Dermis lymphatic vessel endothelial cell (primary cell): Measurements from ENCODE around the gene FFAR1. TPM values are rescaled to one million over a fixed set of nuclear protein-coding genes. Genes with fewer than 3 reads are reported as not detected.

ENCODE experiments used
- total RNA-seq: library from RNA; depleted of rRNA; stranded (reverse); fragments of >200 nt; gene quantifications from 2 replicates; pipeline ENCODE4 v1.2.1, GENCODE V29; 2014

The FFAR1 gene
- total RNA-seq: not detected in 2 replicates

GRCh38 chr19:35347171-35347929 is at the start of gene FFAR1:
Gene FFAR1, plus strand, starts transcription at chr19:35347902. Its CDS starts 3,650 bp downstream, at chr19:35351552.

GRCh38 chr19:35328851-35329285 is 18.8 kb upstream of the FFAR1 start, which contains the start of gene CD22:
Gene CD22, plus strand, starts transcription at chr19:35329187. Its CDS starts 2,854 bp downstream, at chr19:35332041.

DNA sequence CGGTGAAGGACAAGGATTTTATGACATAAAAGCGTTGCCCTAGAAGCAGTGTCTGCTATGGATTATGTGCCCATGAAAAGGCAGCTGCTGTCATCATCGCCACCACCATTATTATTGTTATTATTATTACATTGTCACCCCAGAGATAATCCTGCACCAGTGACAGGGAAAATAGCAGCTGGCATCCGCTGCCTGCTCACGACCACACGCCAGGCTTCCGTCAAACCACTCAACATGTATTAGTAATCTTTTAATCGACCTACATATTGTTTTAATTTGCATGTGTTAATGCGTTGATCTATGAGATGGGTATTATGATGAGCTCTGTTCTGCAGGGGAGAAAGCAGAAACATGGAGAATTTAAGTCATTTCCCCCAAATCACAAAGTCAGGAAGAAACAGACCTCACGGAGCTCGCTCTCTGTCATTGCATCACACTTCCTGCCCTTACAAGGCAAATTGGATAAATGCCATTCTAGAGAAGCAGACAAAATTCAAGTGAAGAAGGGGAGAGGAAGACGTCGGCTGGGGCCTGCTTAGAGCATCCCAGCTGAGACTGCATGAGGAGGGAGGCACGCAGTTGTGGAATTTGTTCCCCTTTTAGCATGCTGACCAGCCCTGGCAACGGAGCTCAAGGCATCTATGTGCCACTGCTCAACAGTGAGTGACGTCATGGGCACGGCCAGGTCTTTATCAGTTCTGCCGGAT is 10.3 kb downstream of the FFAR1 start, which contains the start of gene FFAR3:
Gene FFAR3 (plus strand): TSS at position 594 of the 707 bp plus-strand sequence. CDS start 431 bp downstream, outside the sequence.

DNA sequence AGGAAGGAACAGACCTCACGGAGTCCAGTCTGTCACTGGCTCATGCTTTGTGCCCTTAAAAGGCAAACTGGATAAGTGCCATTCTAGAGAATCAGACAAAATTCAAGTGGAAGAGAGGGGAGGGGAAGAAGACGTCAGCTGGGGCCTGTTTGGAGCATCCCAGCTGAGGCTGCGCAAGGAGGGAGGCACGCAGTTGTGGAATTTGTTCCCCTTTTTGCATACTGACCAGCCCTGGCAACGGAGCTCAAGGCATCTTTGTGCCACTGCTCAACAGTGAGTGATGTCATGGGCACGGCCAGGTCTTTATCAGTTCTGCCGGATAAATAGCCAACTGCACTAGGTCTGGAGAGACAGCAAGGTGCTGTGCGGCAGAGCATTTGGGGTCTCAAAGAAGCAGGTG is 23.0 kb downstream of the FFAR1 start, which contains the start of gene GPR42:
Gene GPR42 (plus strand): TSS at position 347 of the 400 bp plus-strand sequence. CDS start 292 bp downstream, outside the sequence.

Other genes starting within 250 kb of the FFAR1 start
- gene FXYD3, start 232.1 kb upstream of the FFAR1 start, total RNA-seq: not detected in 2 replicates
- gene LGI4, start 212.8 kb upstream of the FFAR1 start, total RNA-seq: not detected in 2 replicates
- not detected in 2 replicates for gene FXYD1, start 209.1 kb upstream of the FFAR1 start, total RNA-seq
- gene FXYD7, start 204.6 kb upstream of the FFAR1 start, total RNA-seq: not detected in 2 replicates
- 22.2 and 27.3 TPM in 2 replicates for gene FXYD5, start 193.2 kb upstream of the FFAR1 start, total RNA-seq
- not detected in 2 replicates for gene FAM187B, start 119.2 kb upstream of the FFAR1 start, total RNA-seq
- 0.34 and 3.5 TPM in 2 replicates for gene LSR, start 98.9 kb upstream of the FFAR1 start, total RNA-seq
- gene USF2, start 78.9 kb upstream of the FFAR1 start, total RNA-seq: 35.2 and 43.8 TPM in 2 replicates
- 0.17 and 0.22 TPM in 2 replicates for gene HAMP, start 65.4 kb upstream of the FFAR1 start, total RNA-seq
- not detected in 2 replicates for gene MAG, start 55.7 kb upstream of the FFAR1 start, total RNA-seq
- 0.11 and 0.26 TPM in 2 replicates for gene CD22, start 18.7 kb upstream of the FFAR1 start, total RNA-seq
- not detected in 2 replicates for gene FFAR3, start 10.6 kb downstream of the FFAR1 start, total RNA-seq
- not detected in 2 replicates for gene GPR42, start 23.2 kb downstream of the FFAR1 start, total RNA-seq
- gene FFAR2, start 100.4 kb downstream of the FFAR1 start, total RNA-seq: not detected in 2 replicates
- not detected in 2 replicates for gene KRTDAP, start 142.6 kb downstream of the FFAR1 start, total RNA-seq
- gene DMKN, start 165.7 kb downstream of the FFAR1 start, total RNA-seq: not detected in 2 replicates
- not detected in 2 replicates for gene SBSN, start 180.4 kb downstream of the FFAR1 start, total RNA-seq
- 0.09 TPM in 1 of 2 replicates, not detected in the other for gene GAPDHS, start 185.6 kb downstream of the FFAR1 start, total RNA-seq
- gene TMEM147, start 197.7 kb downstream of the FFAR1 start, total RNA-seq: 48.7 and 50.9 TPM in 2 replicates
- not detected in 2 replicates for gene ATP4A, start 215.8 kb downstream of the FFAR1 start, total RNA-seq
- gene PMIS2, start 238.3 kb downstream of the FFAR1 start, total RNA-seq: not detected in 2 replicates